ENCODE measurements around the gene STAT5B. TPM values are rescaled to one million over a fixed set of nuclear protein-coding genes. Genes with fewer than 3 reads are reported as not detected.
"Not testable (repeated sequence)": the region's sequence is repeated elsewhere in the genome, so short reads cannot be mapped to it uniquely, and the experiment has no call there.

STAT5B gene
- total RNA-seq, 2 donors from 2014 or later, result 131 to 209 TPM

DNA sequence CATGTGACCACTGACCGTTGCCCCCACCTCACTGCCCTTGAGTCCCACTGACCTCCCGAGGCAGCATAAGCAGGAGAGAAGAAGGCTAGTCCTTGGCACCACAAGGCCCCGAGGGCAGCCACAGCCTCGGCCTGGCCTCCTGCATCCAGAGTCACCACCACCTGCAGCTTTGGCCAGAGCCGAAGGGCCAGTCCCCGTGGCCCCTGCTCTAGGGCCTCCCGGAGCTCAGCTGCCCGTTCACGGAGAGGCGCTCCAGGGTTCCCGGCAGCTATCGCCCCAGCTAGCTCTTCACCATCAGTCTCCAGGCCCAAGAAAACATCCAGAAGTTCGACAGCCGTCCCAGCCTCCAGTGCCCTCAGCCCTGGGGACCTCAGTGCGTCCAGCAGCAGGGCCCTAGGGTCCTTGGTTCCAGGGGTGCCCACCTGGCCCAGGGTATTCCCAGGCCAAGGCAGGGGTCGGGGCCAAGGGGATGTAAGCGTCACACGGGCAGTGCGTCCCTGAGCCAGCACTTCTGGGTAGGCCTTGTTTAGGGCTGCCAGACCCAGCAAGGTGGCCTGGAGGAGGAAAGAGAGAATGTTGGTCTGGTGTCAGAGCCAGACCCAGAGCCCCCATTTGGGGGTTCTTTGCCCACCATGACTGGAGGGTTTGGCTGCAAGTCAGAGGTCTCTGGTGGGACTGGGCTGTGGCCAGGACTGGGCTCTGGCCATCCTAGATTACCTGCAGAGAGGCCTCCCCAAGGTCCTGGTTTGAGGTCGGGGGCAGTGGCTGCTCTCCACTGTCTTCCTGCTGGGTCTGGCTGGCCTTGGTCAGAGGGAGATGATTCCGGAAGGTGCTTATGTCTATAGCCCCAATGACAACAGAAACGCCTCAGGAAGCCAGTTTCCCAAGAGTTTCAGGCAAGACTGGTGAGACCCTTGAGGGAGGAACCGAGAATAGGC, 83.7 kb downstream of the STAT5B start:
- DNase-seq (ENCODE audit: low spot score), result no peak
- no peaks in the 10 kb centered on the region for H3K9me3 Mint-ChIP-seq
- no peaks in the 10 kb centered on the region for H3K27me3 Mint-ChIP-seq
- no peaks in the 10 kb centered on the region for H3K36me3 Mint-ChIP-seq
- peaks cover 13 to 16% of the 10 kb centered on the region in 2 donors for H3K4me1 Mint-ChIP-seq (ENCODE audit: low read depth in 2 of 2)
- no peak overlapping the region for H3K27ac Mint-ChIP-seq
- peak overlapping the region; percentile 38 for H3K4me3 Mint-ChIP-seq
- ATAC-seq, result no peak

DNA sequence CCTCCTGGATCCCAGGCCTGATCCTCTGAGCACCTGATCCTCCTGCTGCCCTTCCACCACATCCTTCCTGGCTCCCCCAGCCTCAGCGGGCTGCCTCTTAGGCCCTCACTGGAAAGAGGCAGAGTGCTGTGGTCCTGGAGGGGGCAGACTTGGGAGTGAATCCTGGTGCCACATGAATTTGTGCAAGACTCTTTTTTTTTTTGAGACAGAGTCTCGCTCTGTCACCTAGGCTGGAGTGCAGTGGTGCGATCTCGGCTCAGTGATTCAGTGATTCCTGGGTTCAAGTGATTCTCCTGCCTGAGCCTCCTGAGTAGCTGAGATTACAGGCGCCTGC, 84.9 kb downstream of the STAT5B start:
- ATAC-seq, result no peak
- peaks cover 13 to 16% of the 10 kb centered on the region in 2 donors for H3K4me1 Mint-ChIP-seq (ENCODE audit: low read depth in 2 of 2)
- H3K4me3 Mint-ChIP-seq, result no peak overlapping the region
- no peaks in the 10 kb centered on the region for H3K36me3 Mint-ChIP-seq
- no peak for DNase-seq (ENCODE audit: low spot score)
- no peak overlapping the region for H3K27ac Mint-ChIP-seq
- no peaks in the 10 kb centered on the region for H3K9me3 Mint-ChIP-seq
- no peaks in the 10 kb centered on the region for H3K27me3 Mint-ChIP-seq

DNA sequence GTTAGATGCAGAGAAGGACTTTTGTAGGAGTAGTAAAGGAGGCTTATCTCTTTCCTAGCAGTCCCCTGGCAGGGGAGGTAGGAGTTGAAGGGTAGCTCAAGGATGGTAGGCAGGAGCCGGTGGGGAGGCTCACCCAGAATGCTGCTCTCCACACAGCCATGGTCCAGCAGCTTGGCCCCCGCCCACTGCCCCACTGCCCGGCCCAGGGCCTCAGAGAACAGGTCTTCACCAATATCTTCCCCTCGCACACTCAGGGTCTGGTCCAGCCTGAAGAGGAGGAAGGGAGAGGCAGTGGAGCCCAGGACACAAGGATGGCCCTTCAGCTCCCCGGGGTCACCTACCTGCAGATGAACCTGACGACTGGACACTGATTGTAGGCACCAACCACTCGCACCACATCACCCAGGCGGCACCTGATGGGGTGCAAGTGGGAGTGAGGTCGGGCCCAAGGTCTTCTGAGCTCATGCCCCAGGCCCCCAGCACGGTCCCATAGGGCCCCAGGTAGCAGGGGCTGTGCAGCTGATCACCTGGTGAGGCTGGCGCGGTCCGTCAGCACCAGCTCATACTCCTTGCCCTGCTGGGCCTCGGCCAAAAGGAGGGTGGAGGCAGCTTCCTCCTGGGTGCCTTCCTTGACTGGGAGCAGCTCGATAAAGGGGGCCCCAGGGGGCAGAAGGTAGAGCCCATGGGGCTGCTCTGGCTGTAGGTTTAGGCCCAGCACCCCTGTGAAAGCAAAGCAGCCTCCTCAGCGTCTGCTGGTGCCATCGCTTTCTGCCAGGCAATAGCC, 85.5 kb downstream of the STAT5B start:
- no peaks in the 10 kb centered on the region for H3K36me3 Mint-ChIP-seq
- no peaks in the 10 kb centered on the region for H3K9me3 Mint-ChIP-seq
- no peak overlapping the region for H3K27ac Mint-ChIP-seq
- peaks cover 13 to 16% of the 10 kb centered on the region in 2 donors for H3K4me1 Mint-ChIP-seq (ENCODE audit: low read depth in 2 of 2)
- no peak overlapping the region for H3K4me3 Mint-ChIP-seq
- DNase-seq (ENCODE audit: low spot score) (no peak), ATAC-seq (no peak)
- H3K27me3 Mint-ChIP-seq, result no peaks in the 10 kb centered on the region

DNA sequence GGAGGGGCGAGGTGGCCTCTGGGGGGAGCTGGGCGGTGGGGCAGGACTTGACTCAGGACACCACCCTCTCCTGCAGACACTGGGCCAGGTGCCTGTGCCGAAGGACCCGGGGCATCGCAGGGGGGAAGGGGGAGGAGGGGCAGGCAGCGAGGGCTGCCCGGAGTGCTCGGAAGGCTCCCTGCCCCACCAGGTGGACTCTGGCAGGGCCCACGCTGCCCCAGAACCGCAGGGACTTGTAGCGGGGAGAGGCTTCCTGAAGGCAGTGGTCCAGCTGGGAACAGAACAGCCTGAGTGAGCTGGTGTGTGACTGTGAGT, 86.6 kb downstream of the STAT5B start:
- Mint-ChIP-seq H3K4me1 (ENCODE audit: low read depth in 2 of 2) (peaks cover 16 to 17% of the 10 kb centered on the region in 2 donors), H3K36me3 (no peaks in the 10 kb centered on the region), H3K27me3 (no peaks in the 10 kb centered on the region), H3K4me3 (no peak overlapping the region), H3K9me3 (no peaks in the 10 kb centered on the region), H3K27ac (no peak overlapping the region)
- DNase-seq (ENCODE audit: low spot score) (peak; percentile 52), ATAC-seq (no peak)

DNA sequence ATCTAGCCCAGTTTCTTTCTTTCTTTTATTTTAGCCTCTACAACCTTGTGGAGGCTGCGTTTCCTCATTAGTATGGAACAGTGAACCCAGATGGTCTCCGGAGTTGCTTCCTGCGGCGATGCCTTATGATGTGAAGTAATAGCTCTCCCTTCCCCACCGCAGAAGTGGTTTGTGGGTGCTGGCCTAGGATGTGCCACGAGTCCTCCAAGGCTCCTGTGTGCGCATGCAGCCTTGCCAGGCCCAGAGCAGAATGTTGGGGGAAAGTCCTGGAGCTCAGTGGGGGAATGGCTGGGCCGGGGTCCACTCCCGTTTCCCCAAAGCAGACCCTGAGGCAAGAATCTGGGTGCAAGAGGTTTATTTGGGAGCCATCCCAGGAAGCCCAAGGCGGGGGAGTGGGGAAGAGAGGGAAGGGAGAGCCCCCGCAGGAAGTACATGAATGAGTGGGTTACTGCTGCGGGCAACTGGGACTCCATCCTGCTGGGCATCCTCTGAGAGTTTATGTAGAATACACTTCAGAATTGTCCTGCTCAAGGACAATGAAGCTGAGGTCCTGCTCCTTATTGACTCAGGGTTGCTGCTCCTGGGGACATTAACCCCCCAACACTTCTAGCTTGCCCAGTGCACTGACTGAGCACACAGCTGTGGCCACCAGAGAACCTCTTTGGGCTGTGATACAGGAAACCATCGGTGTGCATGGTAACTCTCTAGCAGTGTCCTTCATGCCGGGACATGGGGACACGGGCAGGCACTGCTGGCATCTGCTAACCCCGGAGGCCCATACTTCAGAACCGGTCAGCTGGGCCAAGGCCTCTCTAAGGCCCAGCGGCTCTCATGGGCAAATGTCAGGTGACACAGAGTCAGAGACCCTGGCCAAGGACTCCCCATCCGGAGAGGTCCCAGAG, 87.2 kb downstream of the STAT5B start:
- peaks cover 14 to 15% of the 10 kb centered on the region in 2 donors for H3K4me1 Mint-ChIP-seq (ENCODE audit: low read depth in 2 of 2)
- ATAC-seq (no peak), DNase-seq (ENCODE audit: low spot score) (peak; percentile 35)
- no peaks in the 10 kb centered on the region for H3K9me3 Mint-ChIP-seq
- H3K4me3 Mint-ChIP-seq, result no peak overlapping the region
- H3K27me3 Mint-ChIP-seq, result no peaks in the 10 kb centered on the region
- H3K27ac Mint-ChIP-seq, result no peak overlapping the region
- H3K36me3 Mint-ChIP-seq, result no peaks in the 10 kb centered on the region

DNA sequence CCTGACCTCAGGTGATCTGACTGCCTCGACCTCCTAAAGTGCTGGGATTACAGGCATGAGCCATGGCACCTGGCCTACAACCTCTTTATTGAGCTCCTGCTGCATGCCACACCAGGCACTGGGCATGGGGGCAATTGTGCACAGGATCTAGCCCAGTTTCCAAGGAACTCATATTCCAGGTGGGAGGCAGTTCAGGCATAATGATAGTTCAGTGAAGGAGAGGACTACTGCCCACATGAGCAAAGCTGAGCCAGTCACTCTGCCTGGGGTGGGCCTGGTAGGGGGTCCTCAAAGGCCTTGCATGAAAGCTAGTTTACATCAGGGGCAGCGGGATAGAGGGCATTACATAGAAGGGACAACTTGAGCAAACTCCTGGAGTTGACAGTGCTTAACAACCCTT, 88.4 kb downstream of the STAT5B start:
- DNase-seq (ENCODE audit: low spot score) (peak; percentile 48), ATAC-seq (no peak)
- Mint-ChIP-seq H3K27me3 (no peaks in the 10 kb centered on the region), H3K4me1 (ENCODE audit: low read depth in 2 of 2) (peaks cover 16 to 17% of the 10 kb centered on the region in 2 donors), H3K9me3 (no peaks in the 10 kb centered on the region), H3K4me3 (no peak overlapping the region), H3K27ac (no peak overlapping the region), H3K36me3 (no peaks in the 10 kb centered on the region)

DNA sequence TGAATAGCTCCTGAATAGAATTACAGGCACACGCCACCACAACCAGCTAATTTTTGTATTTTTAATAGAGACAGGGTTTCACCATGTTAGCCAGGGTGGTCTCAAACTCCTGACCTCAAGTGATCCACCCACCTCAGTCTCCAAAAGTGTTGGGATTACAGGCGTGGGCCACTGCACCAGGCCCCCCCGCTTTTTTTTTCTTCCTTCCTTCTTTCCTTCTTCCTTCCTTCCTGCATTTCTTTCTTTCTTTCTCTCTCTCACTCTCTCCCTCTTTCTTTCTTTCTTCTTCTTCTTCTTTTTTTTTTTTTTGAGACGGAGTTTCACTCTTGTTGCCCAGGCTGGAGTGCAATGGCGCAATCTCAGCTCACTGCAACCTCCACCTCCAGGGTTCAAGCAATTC, 90.0 kb downstream of the STAT5B start:
- Mint-ChIP-seq H3K4me3 (peak overlapping the region; percentile 25), H3K4me1 (ENCODE audit: low read depth in 2 of 2) (peaks cover 28 to 30% of the 10 kb centered on the region in 2 donors)
- H3K9me3 Mint-ChIP-seq, H3K27me3 Mint-ChIP-seq, H3K27ac Mint-ChIP-seq, H3K36me3 Mint-ChIP-seq, ATAC-seq: not testable (repeated sequence)
- peak; percentile 35 for DNase-seq (ENCODE audit: low spot score)

DNA sequence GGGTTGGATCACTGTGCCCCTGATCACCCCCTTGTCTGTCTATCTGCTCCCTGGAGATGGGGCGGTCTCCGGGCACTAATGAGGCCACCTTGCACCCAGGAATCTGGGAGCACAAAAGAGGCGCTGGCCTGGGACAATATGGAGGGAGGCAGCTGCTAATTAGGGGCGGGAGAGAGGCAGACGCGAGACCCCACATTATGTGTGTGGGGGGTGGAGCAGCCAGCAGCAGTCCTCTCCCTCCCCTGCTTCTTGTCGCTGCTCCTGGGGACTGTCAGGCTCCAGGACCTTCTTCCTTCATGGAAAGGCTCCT, 90.6 kb downstream of the STAT5B start:
- no peak overlapping the region for H3K4me3 Mint-ChIP-seq
- H3K36me3 Mint-ChIP-seq, result no peaks in the 10 kb centered on the region
- DNase-seq (ENCODE audit: low spot score), result no peak
- H3K27me3 Mint-ChIP-seq, result no peaks in the 10 kb centered on the region
- H3K27ac Mint-ChIP-seq, result no peak overlapping the region
- no peak for ATAC-seq
- peaks cover 29 to 30% of the 10 kb centered on the region in 2 donors for H3K4me1 Mint-ChIP-seq (ENCODE audit: low read depth in 2 of 2)
- H3K9me3 Mint-ChIP-seq, result no peaks in the 10 kb centered on the region

DNA sequence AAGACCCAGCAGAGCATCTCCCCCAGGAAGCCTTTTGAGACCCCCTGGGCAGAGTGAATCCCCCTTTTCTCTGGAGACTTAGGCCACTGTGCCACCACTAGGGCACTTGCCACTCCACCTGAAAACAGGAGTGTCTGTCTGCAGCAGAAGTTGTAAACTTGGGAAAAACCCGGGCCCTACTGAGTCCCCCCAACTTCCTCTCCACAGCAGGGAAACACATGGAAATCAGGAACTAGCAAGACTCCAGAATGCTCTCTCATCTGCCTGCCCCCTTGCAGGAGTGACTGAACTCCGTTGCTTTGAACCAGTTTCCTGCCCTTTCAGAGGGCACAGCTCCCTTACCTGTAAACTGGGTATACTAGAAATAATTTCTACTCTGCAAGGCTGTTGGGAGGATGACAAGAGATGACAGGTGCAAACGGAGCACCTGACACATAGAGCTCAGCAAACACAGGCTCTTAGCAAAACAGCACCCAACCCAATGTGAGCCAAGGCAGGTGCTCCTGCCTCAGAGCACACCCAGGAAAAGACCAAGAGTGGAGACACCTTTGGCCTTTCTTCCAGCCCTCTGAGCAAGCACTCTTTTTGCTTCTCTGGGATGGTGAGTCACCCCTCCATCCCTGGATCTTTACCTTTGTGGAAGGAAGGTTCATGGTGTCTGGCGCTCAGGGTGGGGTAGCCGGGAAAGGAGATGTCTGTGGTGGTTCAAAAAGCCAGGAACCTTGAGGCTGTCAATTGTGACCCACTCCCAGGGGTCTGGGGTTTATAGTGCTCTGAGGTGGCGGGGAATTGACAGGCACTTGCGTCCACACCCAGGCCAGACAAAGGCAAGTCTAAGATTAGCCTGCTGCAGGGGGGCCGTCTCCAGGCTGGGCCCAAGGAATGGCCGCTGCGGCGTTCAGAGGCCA, 91.2 kb downstream of the STAT5B start, which contains the start of gene HCRT:
HCRT (minus strand) TSS at position 740 of the 908 bp plus-strand sequence; CDS start at position 653, 87 bp downstream.
- no peak for DNase-seq (ENCODE audit: low spot score)
- Mint-ChIP-seq H3K4me3 (peak within 1 kb of the TSS; percentile 88), H3K9me3 (no peaks in the 10 kb centered on the region), H3K36me3 (no peaks in the 10 kb centered on the region), H3K4me1 (ENCODE audit: low read depth in 2 of 2) (peaks cover 30 to 31% of the 10 kb centered on the region in 2 donors), H3K27me3 (no peaks in the 10 kb centered on the region), H3K27ac (peak within 1 kb of the TSS; percentile 54 to 62)
- no peak for ATAC-seq

DNA sequence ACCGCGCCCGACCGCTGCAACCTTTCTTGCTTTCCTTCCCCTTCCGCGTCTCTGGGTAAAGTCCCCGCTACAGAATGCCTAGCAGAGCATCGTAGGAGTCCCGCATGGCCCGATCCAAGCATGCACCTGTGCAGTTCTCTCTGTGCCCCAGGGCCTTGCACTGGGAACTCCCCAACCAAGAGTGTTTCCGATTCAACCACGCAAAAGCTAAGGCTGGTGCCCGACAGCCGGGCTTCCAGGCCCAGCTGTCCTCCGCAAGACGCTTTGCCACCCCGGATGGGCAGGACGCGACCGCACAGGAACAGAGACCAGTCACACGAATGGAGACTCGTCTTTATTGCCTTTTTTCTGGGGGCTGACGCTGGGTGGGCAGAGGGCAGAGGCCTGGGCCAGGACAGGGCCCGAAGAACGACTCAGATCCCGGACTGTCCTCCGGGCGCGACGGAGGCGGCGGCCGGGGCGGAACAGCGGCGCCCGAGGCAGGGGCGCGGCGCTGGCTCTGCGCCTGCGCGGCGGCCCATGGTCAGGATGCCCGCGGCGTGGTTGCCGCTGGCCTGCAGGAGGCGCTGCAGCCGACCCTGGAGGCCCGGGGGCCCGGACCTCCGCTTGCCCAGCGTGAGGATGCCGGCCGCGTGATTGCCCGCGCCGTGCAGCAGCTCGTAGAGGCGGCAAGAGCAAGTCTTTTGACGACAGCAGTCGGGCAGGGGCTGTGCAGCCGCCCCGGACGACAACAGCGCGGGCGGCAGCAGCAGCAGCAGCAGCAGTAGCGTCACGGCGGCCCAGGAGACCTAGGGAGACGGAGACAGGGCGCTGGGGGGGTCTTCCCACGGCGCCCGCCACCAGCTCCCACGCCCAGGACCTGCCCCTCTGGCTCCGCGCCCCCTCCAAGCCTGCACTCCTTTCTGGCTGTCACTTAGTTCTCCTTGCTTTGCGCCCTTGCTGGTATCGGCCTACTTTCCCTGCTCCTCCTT, 92.2 kb downstream of the STAT5B start:
- H3K27ac Mint-ChIP-seq, result peak overlapping the region; percentile 62 to 90
- no peaks in the 10 kb centered on the region for H3K9me3 Mint-ChIP-seq
- peak overlapping the region; percentile 88 for H3K4me3 Mint-ChIP-seq
- DNase-seq (ENCODE audit: low spot score), result peak; percentile 85
- no peaks in the 10 kb centered on the region for H3K36me3 Mint-ChIP-seq
- ATAC-seq, result peak; percentile 86 to 88
- H3K27me3 Mint-ChIP-seq, result peaks cover 0 to 3% of the 10 kb centered on the region in 2 donors
- H3K4me1 Mint-ChIP-seq (ENCODE audit: low read depth in 2 of 2), result peaks cover 35 to 36% of the 10 kb centered on the region in 2 donors

DNA sequence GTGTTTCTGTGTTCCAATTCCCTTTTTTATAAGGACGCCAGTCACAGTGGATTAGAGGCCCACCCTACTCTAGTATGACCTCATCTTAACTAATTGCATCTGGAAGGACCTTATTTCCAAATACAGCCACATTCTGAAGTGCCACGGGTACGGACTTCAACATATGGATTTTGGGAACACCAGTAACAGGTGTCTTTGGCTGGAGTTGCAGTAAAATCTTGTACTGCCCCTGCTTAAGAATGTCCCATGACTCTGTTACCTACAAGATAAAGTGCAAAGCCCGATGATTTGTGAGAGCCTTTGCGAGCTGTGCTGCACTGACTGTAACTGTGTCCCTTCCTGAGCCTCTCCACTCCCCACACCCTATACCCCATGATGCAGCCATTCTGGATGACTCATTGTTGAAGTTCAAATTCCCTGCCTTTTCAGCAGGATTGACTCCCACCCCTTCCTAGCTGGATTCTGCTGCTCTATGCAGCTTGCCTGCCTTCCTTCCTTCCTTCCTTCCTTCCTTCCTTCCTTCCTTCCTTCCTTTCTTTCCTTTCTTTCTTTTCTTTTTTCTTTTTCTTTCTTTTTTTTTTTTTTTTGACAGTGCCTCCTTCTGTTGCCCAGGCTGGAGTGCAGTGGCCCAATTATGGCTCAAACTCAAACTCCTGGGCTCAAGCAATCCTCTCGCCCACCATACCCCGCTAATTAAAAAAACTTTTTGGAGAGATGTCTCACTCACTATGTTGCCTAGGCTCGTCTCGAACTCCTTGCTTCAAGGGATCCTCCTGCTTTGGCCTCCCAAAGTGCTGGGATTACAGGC, 93.1 kb downstream of the STAT5B start:
- Mint-ChIP-seq H3K27ac (peak overlapping the region; percentile 62 to 90), H3K27me3 (peaks cover 0 to 6% of the 10 kb centered on the region in 2 donors), H3K36me3 (no peaks in the 10 kb centered on the region), H3K9me3 (no peaks in the 10 kb centered on the region), H3K4me1 (ENCODE audit: low read depth in 2 of 2) (peaks cover 43 to 45% of the 10 kb centered on the region in 2 donors), H3K4me3 (peak overlapping the region; percentile 88)
- ATAC-seq, result no peak
- DNase-seq (ENCODE audit: low spot score), result peak; percentile 18
